Measurements from ENCODE around the gene FAM13A.

FAM13A gene

DNA sequence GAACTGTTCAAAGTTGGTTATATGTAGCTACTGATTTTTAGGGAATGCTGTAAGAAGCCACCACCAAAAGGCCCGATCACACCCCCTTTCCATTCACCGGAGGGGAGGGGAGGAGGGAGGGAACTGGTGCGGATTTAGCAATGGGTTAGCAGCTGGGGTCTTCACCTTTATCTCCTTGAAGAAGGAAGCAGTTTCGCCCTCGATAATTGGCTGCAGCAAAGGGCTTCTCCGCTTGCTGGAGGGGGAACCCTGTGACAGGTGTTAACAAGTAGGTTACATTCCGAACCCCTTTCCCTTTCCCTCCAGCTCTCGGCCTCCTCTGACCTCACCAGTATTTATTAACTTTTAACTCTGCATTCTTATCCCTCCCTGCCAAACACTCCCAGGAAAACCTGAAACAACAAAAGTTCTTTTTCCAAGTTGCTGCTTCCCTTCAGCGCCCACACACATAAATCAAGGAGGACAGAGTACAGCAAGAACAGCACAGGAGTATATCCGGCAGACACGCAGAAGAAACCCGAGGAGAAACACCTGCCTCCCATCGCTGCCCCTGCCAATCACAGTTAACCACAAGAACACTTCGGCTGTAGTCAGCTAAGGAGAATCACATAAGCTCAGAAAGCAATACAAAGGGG, 319.6 kb downstream of the FAM13A start:
- DNase-seq: no peak

DNA sequence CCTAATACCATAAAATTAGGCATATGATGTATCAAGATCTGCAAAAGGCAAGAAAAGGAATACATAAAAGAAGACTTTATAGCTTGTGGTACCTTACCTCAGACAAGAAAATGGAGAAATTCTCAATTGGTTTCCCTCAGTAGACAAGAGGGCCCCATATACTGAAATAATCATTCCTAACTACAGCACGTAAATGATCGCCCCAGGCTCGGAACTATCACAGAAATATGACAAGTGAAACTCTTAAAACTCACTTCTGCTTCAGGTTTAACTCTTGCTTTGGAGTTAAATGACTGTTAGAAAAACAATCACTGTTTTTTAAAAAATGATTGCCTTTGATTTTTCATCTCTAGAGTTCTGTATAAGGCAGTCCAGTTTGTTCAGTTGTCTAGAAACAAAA, 320.7 kb downstream of the FAM13A start:
- DNase-seq: no peak

GRCh38 chr4:88735564-88735963, 321.4 kb downstream of the FAM13A start:
- DNase-seq: no peak

DNA sequence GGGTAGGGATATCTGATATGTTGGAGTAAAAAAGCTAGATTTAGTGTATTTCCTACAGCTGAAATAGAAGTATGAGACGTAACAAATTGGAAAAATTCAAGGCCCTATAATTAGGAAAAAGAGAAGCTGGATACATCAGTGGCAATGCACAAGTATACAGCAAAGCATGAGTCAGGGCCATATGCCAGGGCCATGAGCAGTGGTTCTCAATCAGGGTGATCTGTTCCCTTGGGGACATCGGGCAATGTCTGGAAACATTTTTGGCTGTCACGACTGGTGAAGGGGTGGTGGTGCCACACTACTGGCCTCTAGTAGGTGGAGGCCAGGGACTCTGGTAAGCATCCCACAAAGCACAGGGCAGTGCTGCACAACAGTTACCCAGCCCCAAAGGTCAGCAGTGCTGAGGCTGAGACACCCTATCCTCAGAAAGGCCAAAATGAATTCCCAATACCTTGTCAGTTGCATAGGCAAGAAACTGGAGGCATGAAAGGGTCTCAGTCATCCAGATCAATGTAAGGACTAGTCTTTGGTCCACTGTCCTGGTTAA, 322.5 kb downstream of the FAM13A start:
- DNase-seq: no peak

- DNase-seq: no peak
Measured at GRCh38 chr4:88732714-88733368, 324.1 kb downstream of the FAM13A start.

DNA sequence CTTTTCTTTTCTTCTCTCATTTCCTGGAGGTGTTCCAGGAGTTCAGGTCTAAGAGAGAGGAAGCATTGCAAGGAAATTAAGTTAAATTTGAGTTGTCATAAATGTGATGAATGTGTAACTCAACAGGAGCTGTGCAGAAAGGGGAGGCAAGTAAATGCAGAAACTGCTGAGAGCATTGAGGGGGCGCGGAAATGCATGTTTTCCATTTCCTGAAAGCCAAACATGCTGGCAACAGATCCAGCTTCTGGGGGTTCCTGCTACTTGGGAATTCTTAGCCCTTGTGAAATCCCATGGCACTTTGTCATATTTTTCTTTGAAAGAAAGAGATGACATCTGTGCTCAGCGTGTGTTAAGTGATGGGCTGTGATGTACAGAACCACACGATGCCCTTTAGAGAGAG, 325.6 kb downstream of the FAM13A start:
- no peak for DNase-seq

DNA sequence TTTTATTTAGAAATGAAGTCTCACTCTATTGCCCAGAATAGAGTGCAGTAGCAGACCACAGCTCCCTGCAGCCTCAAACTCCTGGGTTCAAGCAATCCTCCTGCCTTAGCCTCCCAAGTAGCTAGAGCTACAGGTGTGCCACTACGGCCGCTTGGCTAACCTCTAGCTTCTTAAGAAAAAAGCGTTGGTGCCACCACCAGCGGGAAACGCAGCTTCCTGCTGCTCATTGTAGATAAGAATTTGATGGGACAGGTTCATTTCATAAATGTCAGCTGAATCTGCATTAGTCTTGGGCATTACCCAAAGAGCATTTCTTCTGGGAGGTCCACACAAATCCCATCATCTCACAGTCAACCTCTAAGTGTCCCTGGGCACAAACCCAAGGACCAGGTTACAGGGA, 326.2 kb downstream of the FAM13A start:
- DNase-seq: no peak

- no peak for DNase-seq
Measured at GRCh38 chr4:88729146-88729760, 327.7 kb downstream of the FAM13A start.

DNA sequence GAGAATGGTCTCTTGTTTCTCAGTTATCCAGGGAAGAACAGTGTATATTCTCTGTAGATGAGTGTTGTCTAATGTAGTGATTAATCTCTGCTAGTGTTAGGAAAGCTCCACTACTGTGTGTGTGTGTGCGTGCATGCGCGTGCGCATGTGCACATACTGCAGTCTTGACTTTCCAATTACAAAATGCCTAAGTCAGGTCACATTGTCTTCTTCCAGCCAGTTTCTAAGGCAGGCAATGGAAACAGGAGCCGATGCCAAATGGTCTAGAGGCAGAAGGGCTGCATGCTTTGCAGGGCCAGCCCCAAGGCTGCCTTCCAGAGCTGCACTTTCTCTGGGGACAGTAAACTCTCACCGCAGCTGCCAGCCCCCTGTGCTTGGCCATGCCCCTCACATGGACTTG, 328.8 kb downstream of the FAM13A start:
- DNase-seq: no peak

DNA sequence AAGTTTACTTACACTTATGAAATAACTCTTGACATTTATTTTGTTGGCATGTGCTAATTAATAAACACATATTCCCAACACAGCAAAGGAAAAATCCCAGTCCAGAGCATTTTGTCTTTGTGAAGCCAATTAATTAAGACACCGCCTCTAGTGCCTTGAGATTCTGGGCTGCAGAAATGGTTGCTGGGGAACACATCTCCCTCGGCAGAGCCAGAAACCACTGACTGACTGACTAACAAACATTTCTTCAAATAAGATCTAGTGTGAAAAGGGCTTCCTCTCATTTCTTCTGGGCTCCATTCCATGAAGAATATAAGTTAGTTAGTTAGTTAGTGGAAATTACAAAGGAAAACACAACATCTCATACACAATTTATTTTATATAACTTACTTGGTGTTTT, 331.0 kb downstream of the FAM13A start:
- DNase-seq: no peak

DNA sequence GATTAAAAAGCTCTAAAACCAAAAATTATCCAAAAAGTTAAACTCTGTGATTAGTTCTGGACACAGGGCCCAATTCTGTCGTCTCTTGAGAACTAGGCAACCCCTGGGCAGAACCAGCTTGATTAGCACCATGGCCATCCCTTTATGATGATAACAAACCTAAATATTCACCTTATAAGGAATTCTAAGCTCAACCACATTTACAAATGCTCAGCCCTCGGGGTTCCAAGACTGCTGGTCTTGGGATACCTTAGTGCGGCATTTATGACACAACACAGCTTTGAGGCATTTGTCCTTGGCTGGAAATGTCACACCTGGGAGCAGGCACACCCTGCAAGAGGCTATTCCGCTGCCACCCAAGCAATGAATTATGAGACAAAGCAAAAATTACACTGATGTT, 331.8 kb downstream of the FAM13A start:
- no peak for DNase-seq

DNA sequence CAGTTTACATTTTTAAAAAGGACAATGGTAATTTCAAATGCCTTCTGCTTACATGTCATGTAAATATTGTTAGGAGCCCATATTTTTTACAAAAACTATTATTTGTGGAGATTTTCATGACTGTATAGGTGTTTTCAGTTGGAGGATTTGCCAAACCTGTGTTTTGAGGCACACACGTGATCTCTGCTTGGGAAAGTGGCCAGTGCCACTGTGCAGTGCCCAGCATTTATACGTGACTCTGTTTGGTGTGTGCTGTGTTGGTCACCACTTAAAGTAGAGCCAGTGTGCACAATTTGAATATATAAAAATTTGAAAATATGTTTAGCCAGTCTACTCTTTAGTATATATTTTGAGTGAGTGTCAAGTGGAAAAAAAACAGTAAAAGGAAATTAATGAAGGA, 332.6 kb downstream of the FAM13A start:
- DNase-seq: no peak

DNA sequence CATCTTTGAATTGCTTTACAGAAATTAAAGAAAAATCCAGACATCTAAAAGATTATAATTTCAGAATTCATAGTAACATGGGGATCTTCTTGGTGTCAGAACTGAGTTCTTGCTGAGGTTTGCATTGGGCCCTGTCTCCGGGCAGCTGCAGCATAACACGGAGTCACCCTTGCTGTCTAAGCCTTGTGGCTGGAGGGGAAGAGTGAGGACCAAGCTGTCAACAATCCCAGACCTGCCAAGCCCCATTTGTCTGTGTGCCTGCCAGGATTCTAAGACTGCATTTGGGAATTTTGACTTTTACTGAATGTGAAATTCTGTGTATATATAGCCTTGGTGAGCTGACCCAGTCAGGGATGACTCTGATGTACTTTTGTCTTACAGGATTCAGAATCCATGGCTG, 334.2 kb downstream of the FAM13A start:
- no peak for DNase-seq

DNA sequence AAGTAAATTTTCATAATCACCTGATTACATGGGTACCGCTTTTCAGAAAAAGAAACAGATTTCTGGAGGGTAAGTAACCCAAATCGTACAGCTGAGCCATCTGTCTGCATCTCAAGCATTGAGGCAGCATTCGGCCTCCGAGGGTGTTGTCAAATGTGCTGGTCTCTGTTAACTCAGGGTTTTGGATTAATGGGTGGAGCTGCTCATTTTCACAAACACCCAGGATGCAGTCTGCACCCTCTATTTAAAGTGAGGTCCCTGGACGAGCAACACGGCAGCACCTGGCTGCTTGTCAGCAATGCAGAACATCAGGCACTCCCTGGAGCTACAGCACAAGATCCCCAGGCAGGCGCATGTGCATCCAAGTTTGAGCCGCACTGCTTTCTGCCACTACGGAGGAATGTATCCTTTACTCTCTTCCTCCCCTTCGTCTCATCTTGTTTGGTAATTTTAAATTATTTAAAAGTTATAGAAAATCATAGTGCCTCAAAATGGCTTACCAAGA, 334.7 kb downstream of the FAM13A start:
- no peak for DNase-seq

- DNase-seq: no peak
Measured at GRCh38 chr4:88720451-88721428, 336.2 kb downstream of the FAM13A start.

GRCh38 chr4:88719381-88719780, 337.6 kb downstream of the FAM13A start:
- no peak for DNase-seq

DNA sequence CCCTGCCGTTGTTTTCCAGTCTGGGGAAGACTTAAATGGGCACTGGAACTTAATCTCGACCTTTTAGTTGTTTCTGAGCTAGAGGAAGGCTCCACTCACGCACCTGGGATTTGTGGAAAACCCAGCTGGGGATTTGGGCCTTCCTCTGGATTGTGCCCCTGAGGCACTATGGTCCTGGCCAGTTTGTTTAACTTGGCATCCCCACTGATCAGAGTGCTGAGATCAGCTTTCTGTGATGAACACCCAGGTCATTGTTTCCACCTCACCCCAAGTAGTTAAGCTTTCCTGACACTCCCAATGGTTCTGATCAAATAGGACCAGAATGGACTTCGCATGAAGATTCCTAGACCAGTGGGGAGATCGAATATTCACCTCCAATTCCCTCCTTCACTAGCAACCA, 338.9 kb downstream of the FAM13A start:
- DNase-seq: no peak

- DNase-seq: no peak
Measured at GRCh38 chr4:88713782-88714181, 343.2 kb downstream of the FAM13A start.

- DNase-seq: no peak
Measured at GRCh38 chr4:88709989-88710388, 347.0 kb downstream of the FAM13A start.

- DNase-seq: no peak
Measured at GRCh38 chr4:88706574-88706973, 350.4 kb downstream of the FAM13A start.

DNA sequence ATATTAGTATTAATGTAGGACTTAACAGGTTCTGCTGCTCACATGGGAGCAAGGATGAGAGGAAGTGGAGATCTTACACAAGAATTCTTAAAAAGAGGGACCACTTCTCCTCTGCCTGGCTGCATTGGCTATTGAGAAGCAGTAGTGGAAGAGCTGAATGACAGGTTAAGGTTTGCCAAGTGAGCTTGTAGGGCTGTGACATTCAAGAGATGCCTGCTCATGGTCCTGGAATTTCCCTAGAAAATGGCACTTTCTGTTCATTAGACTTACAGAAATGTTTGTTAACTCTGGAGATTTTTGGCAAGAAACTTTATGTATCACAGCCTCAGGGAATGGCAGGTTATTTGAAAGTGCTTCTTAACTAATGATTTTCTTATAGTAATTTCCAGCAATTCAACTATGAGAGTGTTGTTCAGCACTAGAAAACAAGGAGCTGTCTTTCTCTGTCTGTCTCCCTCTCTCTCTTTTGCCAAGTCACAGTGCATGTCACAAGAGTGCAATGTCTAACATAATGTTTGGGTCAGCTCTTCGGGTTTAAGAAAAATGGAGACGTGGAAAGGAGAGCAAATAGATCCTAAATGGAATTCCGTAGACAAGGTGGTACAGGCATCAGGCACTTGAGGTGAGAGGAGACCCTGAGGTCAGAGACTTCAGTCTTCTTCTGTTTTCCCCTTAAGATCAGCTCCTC, 351.0 kb downstream of the FAM13A start:
- no peak for DNase-seq

DNA sequence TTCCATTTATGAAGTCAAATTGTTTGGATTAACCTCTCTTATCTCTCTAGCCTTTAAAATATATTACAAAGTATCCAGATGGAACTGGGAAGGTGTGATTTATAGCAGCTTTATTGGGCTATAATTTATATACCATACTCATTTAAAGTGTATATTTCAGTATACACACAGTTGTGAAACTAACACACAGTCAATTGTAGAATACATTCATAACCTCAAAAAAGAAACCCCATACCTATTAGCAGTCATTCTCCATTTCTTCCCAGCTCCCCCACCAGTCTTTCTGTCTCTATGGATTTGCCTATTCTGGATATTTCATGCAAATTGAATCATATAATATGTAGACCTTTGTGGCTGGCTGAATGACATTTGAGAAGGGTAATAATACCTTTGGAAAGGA, 351.8 kb downstream of the FAM13A start:
- DNase-seq: no peak
